Measurements from ENCODE around the gene RSPRY1. TPM values are rescaled to one million over a fixed set of nuclear protein-coding genes. Genes with fewer than 3 reads are reported as not detected.
"Not testable (repeated sequence)": the region's sequence is repeated elsewhere in the genome, so short reads cannot be mapped to it uniquely, and the experiment has no call there.

Gene RSPRY1
- total RNA-seq, 2 experiments from 2014 or later: 30.9 to 35.8 TPM

- ChIA-PET CTCF (no interaction called here), POLR2A (no interaction called here)
- DNase-seq (no peak), ATAC-seq (no peak)
- H3K4me1 Mint-ChIP-seq (ENCODE audit: low read depth): peaks cover 39% of the 10 kb centered on the region
- H3K9me3 Mint-ChIP-seq (ENCODE audit: insufficient read depth): no peaks in the 10 kb centered on the region
- H3K4me3 Mint-ChIP-seq: no peak overlapping the region
- H3K36me3 Mint-ChIP-seq (ENCODE audit: low read depth): peaks cover 9% of the 10 kb centered on the region
- no peaks in the 10 kb centered on the region for H3K27me3 Mint-ChIP-seq (ENCODE audit: low read depth)
- no peak overlapping the region for H3K27ac Mint-ChIP-seq
These were observed 2.5 kb downstream of the RSPRY1 start for GRCh38 chr16:57188711-57189002.

- ATAC-seq; H3K27me3 Mint-ChIP-seq (ENCODE audit: low read depth); DNase-seq; H3K9me3 Mint-ChIP-seq (ENCODE audit: insufficient read depth); POLR2A ChIA-PET; CTCF ChIA-PET; H3K4me3 Mint-ChIP-seq; H3K27ac Mint-ChIP-seq; H3K36me3 Mint-ChIP-seq (ENCODE audit: low read depth): not testable (repeated sequence)
- H3K4me1 Mint-ChIP-seq (ENCODE audit: low read depth): peaks cover 30% of the 10 kb centered on the region
These were observed 3.4 kb downstream of the RSPRY1 start for GRCh38 chr16:57189527-57189926.

GRCh38 chr16:57190136-57190535 lies 4.0 kb downstream of the RSPRY1 start:
- DNase-seq (no peak), ATAC-seq (no peak)
- POLR2A ChIA-PET: interaction anchor here (1.5 kb wide), 1 partner anchor 16 kb away, joined by 5 read pairs; no protein-coding TSS in a partner anchor
- Mint-ChIP-seq H3K36me3 (ENCODE audit: low read depth) (peaks cover 6% of the 10 kb centered on the region), H3K27me3 (ENCODE audit: low read depth) (no peaks in the 10 kb centered on the region), H3K9me3 (ENCODE audit: insufficient read depth) (no peaks in the 10 kb centered on the region), H3K27ac (no peak overlapping the region), H3K4me1 (ENCODE audit: low read depth) (peaks cover 24% of the 10 kb centered on the region), H3K4me3 (no peak overlapping the region)
- CTCF ChIA-PET: no interaction called here

- DNase-seq: no peak
- no peaks in the 10 kb centered on the region for H3K27me3 Mint-ChIP-seq (ENCODE audit: low read depth)
- no peak overlapping the region for H3K4me3 Mint-ChIP-seq
- no peak overlapping the region for H3K27ac Mint-ChIP-seq
- no peaks in the 10 kb centered on the region for H3K9me3 Mint-ChIP-seq (ENCODE audit: insufficient read depth)
- H3K4me1 Mint-ChIP-seq (ENCODE audit: low read depth): peaks cover 23% of the 10 kb centered on the region
- ATAC-seq: no peak
- peaks cover 7% of the 10 kb centered on the region for H3K36me3 Mint-ChIP-seq (ENCODE audit: low read depth)
- ChIA-PET CTCF (no interaction called here), POLR2A (interaction anchor here (1.5 kb wide), 1 partner anchor 15 kb away, joined by 5 read pairs; no protein-coding TSS in a partner anchor)
These were observed 5.0 kb downstream of the RSPRY1 start for GRCh38 chr16:57191056-57191571.

- Mint-ChIP-seq H3K9me3 (ENCODE audit: insufficient read depth) (no peaks in the 10 kb centered on the region), H3K27me3 (ENCODE audit: low read depth) (no peaks in the 10 kb centered on the region), H3K36me3 (ENCODE audit: low read depth) (peaks cover 10% of the 10 kb centered on the region), H3K4me1 (ENCODE audit: low read depth) (peaks cover 21% of the 10 kb centered on the region), H3K27ac (no peak overlapping the region), H3K4me3 (no peak overlapping the region)
- DNase-seq (no peak), ATAC-seq (no peak)
- POLR2A ChIA-PET: no interaction called here
- CTCF ChIA-PET: no interaction called here
These were observed 6.0 kb downstream of the RSPRY1 start for GRCh38 chr16:57192146-57192545.

GRCh38 chr16:57192720-57193486 lies 6.8 kb downstream of the RSPRY1 start:
- Mint-ChIP-seq H3K4me1 (ENCODE audit: low read depth) (peaks cover 14% of the 10 kb centered on the region), H3K4me3 (no peak overlapping the region), H3K27ac (no peak overlapping the region), H3K27me3 (ENCODE audit: low read depth) (no peaks in the 10 kb centered on the region), H3K36me3 (ENCODE audit: low read depth) (peaks cover 10% of the 10 kb centered on the region), H3K9me3 (ENCODE audit: insufficient read depth) (no peaks in the 10 kb centered on the region)
- CTCF ChIA-PET: no interaction called here
- no peak for DNase-seq
- POLR2A ChIA-PET: no interaction called here
- no peak for ATAC-seq

GRCh38 chr16:57194512-57194911 lies 8.4 kb downstream of the RSPRY1 start:
- H3K27me3 Mint-ChIP-seq (ENCODE audit: low read depth): no peaks in the 10 kb centered on the region
- H3K4me1 Mint-ChIP-seq (ENCODE audit: low read depth): peaks cover 6% of the 10 kb centered on the region
- ChIA-PET CTCF (interaction anchor here (1.0 to 1.3 kb wide), 3 partner anchors 13 to 230 kb away, joined by 3 to 4 read pairs (median 4); no protein-coding TSS in a partner anchor), POLR2A (no interaction called here)
- no peaks in the 10 kb centered on the region for H3K9me3 Mint-ChIP-seq (ENCODE audit: insufficient read depth)
- H3K4me3 Mint-ChIP-seq: no peak overlapping the region
- no peak overlapping the region for H3K27ac Mint-ChIP-seq
- no peak for DNase-seq
- no peak for ATAC-seq
- peaks cover 14% of the 10 kb centered on the region for H3K36me3 Mint-ChIP-seq (ENCODE audit: low read depth)

GRCh38 chr16:57196286-57196685 lies 10.2 kb downstream of the RSPRY1 start:
- POLR2A ChIA-PET: interaction anchor here (1.1 kb wide), 1 partner anchor 9 kb away, joined by 3 read pairs; no protein-coding TSS in a partner anchor
- Mint-ChIP-seq H3K4me3 (no peak overlapping the region), H3K4me1 (ENCODE audit: low read depth) (peaks cover 6% of the 10 kb centered on the region), H3K36me3 (ENCODE audit: low read depth) (peaks cover 12% of the 10 kb centered on the region), H3K27ac (no peak overlapping the region), H3K9me3 (ENCODE audit: insufficient read depth) (no peaks in the 10 kb centered on the region), H3K27me3 (ENCODE audit: low read depth) (no peaks in the 10 kb centered on the region)
- ATAC-seq (no peak), DNase-seq (no peak)
- CTCF ChIA-PET: interaction anchor here (0.9 to 1.9 kb wide), 2 partner anchors 9 to 10 kb away, joined by 3 to 5 read pairs; partner anchors contain the start of genes PSME3IP1 and RSPRY1

GRCh38 chr16:57196753-57197152 lies 10.6 kb downstream of the RSPRY1 start:
- Mint-ChIP-seq H3K9me3 (ENCODE audit: insufficient read depth) (no peaks in the 10 kb centered on the region), H3K4me3 (no peak overlapping the region), H3K27me3 (ENCODE audit: low read depth) (no peaks in the 10 kb centered on the region), H3K36me3 (ENCODE audit: low read depth) (peaks cover 12% of the 10 kb centered on the region), H3K27ac (no peak overlapping the region), H3K4me1 (ENCODE audit: low read depth) (peaks cover 6% of the 10 kb centered on the region)
- DNase-seq (no peak), ATAC-seq (no peak)
- ChIA-PET CTCF (interaction anchor here (0.9 to 1.9 kb wide), 2 partner anchors 9 to 11 kb away, joined by 3 to 5 read pairs; partner anchors contain the start of genes PSME3IP1 and RSPRY1), POLR2A (interaction anchor here (1.1 kb wide), 1 partner anchor 9 kb away, joined by 3 read pairs; no protein-coding TSS in a partner anchor)

GRCh38 chr16:57200321-57200720 lies 14.2 kb downstream of the RSPRY1 start:
- H3K4me1 Mint-ChIP-seq (ENCODE audit: low read depth); H3K4me3 Mint-ChIP-seq; H3K27me3 Mint-ChIP-seq (ENCODE audit: low read depth); H3K27ac Mint-ChIP-seq; DNase-seq; CTCF ChIA-PET; H3K9me3 Mint-ChIP-seq (ENCODE audit: insufficient read depth); POLR2A ChIA-PET; ATAC-seq: not testable (repeated sequence)
- H3K36me3 Mint-ChIP-seq (ENCODE audit: low read depth): peaks cover 19% of the 10 kb centered on the region

- H3K4me1 Mint-ChIP-seq (ENCODE audit: low read depth); H3K27ac Mint-ChIP-seq; H3K27me3 Mint-ChIP-seq (ENCODE audit: low read depth); CTCF ChIA-PET; ATAC-seq; DNase-seq; POLR2A ChIA-PET; H3K9me3 Mint-ChIP-seq (ENCODE audit: insufficient read depth); H3K4me3 Mint-ChIP-seq: not testable (repeated sequence)
- H3K36me3 Mint-ChIP-seq (ENCODE audit: low read depth): peaks cover 25% of the 10 kb centered on the region
These were observed 14.8 kb downstream of the RSPRY1 start for GRCh38 chr16:57200926-57201325.

- H3K27me3 Mint-ChIP-seq (ENCODE audit: low read depth): no peaks in the 10 kb centered on the region
- no peak overlapping the region for H3K4me3 Mint-ChIP-seq
- H3K27ac Mint-ChIP-seq: no peak overlapping the region
- ATAC-seq (no peak), DNase-seq (no peak)
- no peaks in the 10 kb centered on the region for H3K9me3 Mint-ChIP-seq (ENCODE audit: insufficient read depth)
- H3K36me3 Mint-ChIP-seq (ENCODE audit: low read depth): peaks cover 23% of the 10 kb centered on the region
- CTCF ChIA-PET: no interaction called here
- POLR2A ChIA-PET: no interaction called here
- peaks cover 2% of the 10 kb centered on the region for H3K4me1 Mint-ChIP-seq (ENCODE audit: low read depth)
These were observed 16.2 kb downstream of the RSPRY1 start for GRCh38 chr16:57202095-57202886.
